Measurements from ENCODE around the gene FAM83E. TPM values are rescaled to one million over a fixed set of nuclear protein-coding genes. Genes with fewer than 3 reads are reported as not detected.
"Not testable (repeated sequence)": the region's sequence is repeated elsewhere in the genome, so short reads cannot be mapped to it uniquely, and the experiment has no call there.

FAM83E gene
- total RNA-seq, 1 experiment from 2014 or later: 5.5 TPM

GRCh38 chr19:48632692-48633147 lies 17.8 kb upstream of the FAM83E start:
- Histone ChIP-seq H3K4me1 (ENCODE audit: insufficient read depth, low read length, poor library complexity, severe bottlenecking) (peaks cover 45% of the 10 kb centered on the region), H3K4me3 (ENCODE audit: low read depth, low read length, poor library complexity, severe bottlenecking) (no peak overlapping the region), H3K27ac (ENCODE audit: low read depth, low read length, poor library complexity, severe bottlenecking) (peak overlapping the region; percentile 91), H3K27me3 (replicated peaks; ENCODE audit: insufficient read depth, low read depth, low read length, poor library complexity) (no peaks in the 10 kb centered on the region), H3K9me3 (ENCODE audit: low read depth, low read length, poor library complexity, severe bottlenecking) (no peaks in the 10 kb centered on the region), H3K36me3 (ENCODE audit: insufficient read depth, low read length, poor library complexity, severe bottlenecking) (peaks cover 19% of the 10 kb centered on the region)
- TF ChIP-seq EZH2 (IDR thresholded peaks at IDR 0.05; ENCODE audit: borderline replicate concordance, low read depth, low read length, poor library complexity, severe bottlenecking) (no peak), CTCF (conservative IDR thresholded peaks at IDR 0.05; ENCODE audit: low read depth, low read length) (no peak)
- no TSS peak for BruUV-seq (replicated peaks)
- ChIA-PET CTCF (no interaction called here), POLR2A (ENCODE audit: low non-redundant PET) (no interaction called here)
- intact Hi-C loops (cut with micrococcal nuclease; ENCODE audit: unreplicated experiment): no loop called here
- DNase-seq (ENCODE audit: low spot score): no peak

- H3K4me3 ChIP-seq (ENCODE audit: low read depth, low read length, poor library complexity, severe bottlenecking); DNase-seq (ENCODE audit: low spot score); CTCF ChIA-PET; POLR2A ChIA-PET (ENCODE audit: low non-redundant PET); H3K9me3 ChIP-seq (ENCODE audit: low read depth, low read length, poor library complexity, severe bottlenecking); BruUV-seq (replicated peaks); intact Hi-C loops (cut with micrococcal nuclease; ENCODE audit: unreplicated experiment); H3K27me3 ChIP-seq (replicated peaks; ENCODE audit: insufficient read depth, low read depth, low read length, poor library complexity): not testable (repeated sequence)
- Histone ChIP-seq H3K36me3 (ENCODE audit: insufficient read depth, low read length, poor library complexity, severe bottlenecking) (peaks cover 19% of the 10 kb centered on the region), H3K4me1 (ENCODE audit: insufficient read depth, low read length, poor library complexity, severe bottlenecking) (peaks cover 45% of the 10 kb centered on the region), H3K27ac (ENCODE audit: low read depth, low read length, poor library complexity, severe bottlenecking) (peak overlapping the region; percentile 91)
Measured at GRCh38 chr19:48632286-48632685, 17.4 kb upstream of the FAM83E start.

- H3K9me3 ChIP-seq (ENCODE audit: low read depth, low read length, poor library complexity, severe bottlenecking): no peaks in the 10 kb centered on the region
- H3K4me3 ChIP-seq (ENCODE audit: low read depth, low read length, poor library complexity, severe bottlenecking): no peak overlapping the region
- peaks cover 45% of the 10 kb centered on the region for H3K4me1 ChIP-seq (ENCODE audit: insufficient read depth, low read length, poor library complexity, severe bottlenecking)
- H3K36me3 ChIP-seq (ENCODE audit: insufficient read depth, low read length, poor library complexity, severe bottlenecking): peaks cover 19% of the 10 kb centered on the region
- H3K27ac ChIP-seq (ENCODE audit: low read depth, low read length, poor library complexity, severe bottlenecking): peak overlapping the region; percentile 88
- intact Hi-C loops (cut with micrococcal nuclease; ENCODE audit: unreplicated experiment): no loop called here
- CTCF ChIA-PET: interaction anchor here (0.5 kb wide), 1 partner anchor 157 kb away, joined by 3 read pairs; no protein-coding TSS in a partner anchor
- DNase-seq (ENCODE audit: low spot score): peak; percentile 44
- no TSS peak for BruUV-seq (replicated peaks)
- TF ChIP-seq CTCF (conservative IDR thresholded peaks at IDR 0.05; ENCODE audit: low read depth, low read length) (no peak), EZH2 (IDR thresholded peaks at IDR 0.05; ENCODE audit: borderline replicate concordance, low read depth, low read length, poor library complexity, severe bottlenecking) (no peak)
- no peaks in the 10 kb centered on the region for H3K27me3 ChIP-seq (replicated peaks; ENCODE audit: insufficient read depth, low read depth, low read length, poor library complexity)
- POLR2A ChIA-PET (ENCODE audit: low non-redundant PET): interaction anchor here (0.6 to 1.9 kb wide), 2 partner anchors 12 to 166 kb away, joined by 6 to 10 read pairs; partner anchors contain the start of genes RPL18 and SPHK2
Measured at GRCh38 chr19:48631225-48631624, 16.3 kb upstream of the FAM83E start.

All from A673 (cell line).